ENCODE data around the gene ZSWIM1.

DNA sequence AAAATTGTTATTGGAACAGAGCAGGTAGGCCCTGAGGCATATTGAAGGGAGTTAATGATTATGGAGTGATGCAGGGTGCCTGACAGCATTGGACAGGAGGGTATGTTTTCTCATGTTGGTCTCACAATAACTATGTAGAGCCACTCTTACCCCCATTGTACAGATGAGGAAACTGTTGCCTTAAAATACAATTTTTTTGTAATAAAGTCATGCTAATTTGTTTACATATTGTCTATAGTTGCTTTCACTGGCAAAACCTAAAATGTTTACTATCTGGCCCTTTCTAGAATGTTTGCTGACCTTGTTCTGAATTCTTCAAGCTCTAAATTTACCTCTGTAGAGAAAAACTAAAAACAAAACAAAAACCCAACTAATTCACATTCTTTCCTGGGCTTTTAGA is 29.5 kb upstream of the ZSWIM1 start:
- no peak for TF ChIP-seq POLR2A (IDR thresholded peaks at IDR 0.05)
- TF ChIP-seq POLR2AphosphoS5 (IDR thresholded peaks at IDR 0.05), result no peak
- TF ChIP-seq, protein P1, sequence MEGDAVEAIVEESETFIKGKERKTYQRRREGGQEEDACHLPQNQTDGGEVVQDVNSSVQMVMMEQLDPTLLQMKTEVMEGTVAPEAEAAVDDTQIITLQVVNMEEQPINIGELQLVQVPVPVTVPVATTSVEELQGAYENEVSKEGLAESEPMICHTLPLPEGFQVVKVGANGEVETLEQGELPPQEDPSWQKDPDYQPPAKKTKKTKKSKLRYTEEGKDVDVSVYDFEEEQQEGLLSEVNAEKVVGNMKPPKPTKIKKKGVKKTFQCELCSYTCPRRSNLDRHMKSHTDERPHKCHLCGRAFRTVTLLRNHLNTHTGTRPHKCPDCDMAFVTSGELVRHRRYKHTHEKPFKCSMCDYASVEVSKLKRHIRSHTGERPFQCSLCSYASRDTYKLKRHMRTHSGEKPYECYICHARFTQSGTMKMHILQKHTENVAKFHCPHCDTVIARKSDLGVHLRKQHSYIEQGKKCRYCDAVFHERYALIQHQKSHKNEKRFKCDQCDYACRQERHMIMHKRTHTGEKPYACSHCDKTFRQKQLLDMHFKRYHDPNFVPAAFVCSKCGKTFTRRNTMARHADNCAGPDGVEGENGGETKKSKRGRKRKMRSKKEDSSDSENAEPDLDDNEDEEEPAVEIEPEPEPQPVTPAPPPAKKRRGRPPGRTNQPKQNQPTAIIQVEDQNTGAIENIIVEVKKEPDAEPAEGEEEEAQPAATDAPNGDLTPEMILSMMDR (IDR thresholded peaks at IDR 0.05 in 8 of 11, conservative IDR thresholded peaks at IDR 0.05 in 3 of 11), result no peak
